ENCODE measurements around the gene PIP5KL1.

PIP5KL1 gene

DNA sequence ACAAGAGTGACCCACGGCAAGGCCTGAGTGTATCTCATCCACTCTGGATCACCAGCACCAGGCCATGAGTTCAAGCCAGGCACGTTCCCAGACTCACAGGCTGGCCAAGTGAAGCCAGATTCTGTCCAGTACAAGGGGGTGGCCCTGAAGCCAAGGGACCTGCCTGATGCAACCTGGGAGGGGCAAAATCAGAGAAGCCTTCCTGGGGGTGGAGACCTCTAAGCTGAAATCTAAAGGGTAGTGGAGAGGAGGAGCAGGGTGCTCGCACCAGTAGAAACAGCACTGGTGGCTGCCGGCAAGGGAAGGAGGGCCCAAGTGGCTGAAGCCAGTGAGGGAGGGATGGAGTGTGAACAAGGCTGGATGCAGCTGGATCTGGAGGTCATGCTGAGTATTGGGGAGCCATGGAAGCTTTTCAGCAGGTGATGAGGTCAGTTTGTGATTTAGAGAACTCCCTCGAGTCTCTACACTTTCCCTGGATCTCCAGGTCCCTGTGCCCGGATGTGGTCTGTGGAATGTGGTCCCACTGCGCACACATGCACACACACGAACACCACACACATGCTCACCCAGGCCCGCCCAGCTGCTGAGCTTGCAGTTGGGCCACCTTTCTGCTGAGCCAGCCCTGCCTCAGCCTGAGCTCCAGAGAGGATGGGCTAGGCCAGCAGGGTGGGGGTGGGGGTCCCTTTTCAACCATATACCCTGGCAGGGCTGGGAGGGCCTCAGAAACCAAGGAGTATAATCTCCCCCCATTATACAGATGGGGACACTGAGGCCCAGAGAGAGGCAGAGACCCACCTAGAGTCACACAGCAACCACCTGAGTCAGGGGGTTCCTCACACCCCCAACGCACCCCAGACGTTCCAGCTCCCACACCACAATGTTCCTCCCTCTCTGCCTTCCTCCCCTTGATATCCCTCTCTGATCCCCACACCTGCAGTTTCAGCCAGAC lies 1.6 kb downstream of the PIP5KL1 start:
- DNase-seq (ENCODE audit: insufficient read length, low spot score): no peak
- FAIRE-seq: no peak
- TF ChIP-seq POLR2AphosphoS5 (IDR thresholded peaks at IDR 0.05; ENCODE audit: low read depth, low read length) (no peak), PAX5 (IDR thresholded peaks at IDR 0.05; ENCODE audit: insufficient read depth, low read length, severe bottlenecking) (no peak), POU2F2 (IDR thresholded peaks at IDR 0.05; ENCODE audit: low read depth, low read length) (no peak), TAF1 (IDR thresholded peaks at IDR 0.05; ENCODE audit: low read depth, low read length) (no peak), SPI1 (IDR thresholded peaks at IDR 0.05; ENCODE audit: low read depth, low read length) (no peak), POLR2A (IDR thresholded peaks at IDR 0.05; ENCODE audit: low read depth, low read length) (no peak)

DNA sequence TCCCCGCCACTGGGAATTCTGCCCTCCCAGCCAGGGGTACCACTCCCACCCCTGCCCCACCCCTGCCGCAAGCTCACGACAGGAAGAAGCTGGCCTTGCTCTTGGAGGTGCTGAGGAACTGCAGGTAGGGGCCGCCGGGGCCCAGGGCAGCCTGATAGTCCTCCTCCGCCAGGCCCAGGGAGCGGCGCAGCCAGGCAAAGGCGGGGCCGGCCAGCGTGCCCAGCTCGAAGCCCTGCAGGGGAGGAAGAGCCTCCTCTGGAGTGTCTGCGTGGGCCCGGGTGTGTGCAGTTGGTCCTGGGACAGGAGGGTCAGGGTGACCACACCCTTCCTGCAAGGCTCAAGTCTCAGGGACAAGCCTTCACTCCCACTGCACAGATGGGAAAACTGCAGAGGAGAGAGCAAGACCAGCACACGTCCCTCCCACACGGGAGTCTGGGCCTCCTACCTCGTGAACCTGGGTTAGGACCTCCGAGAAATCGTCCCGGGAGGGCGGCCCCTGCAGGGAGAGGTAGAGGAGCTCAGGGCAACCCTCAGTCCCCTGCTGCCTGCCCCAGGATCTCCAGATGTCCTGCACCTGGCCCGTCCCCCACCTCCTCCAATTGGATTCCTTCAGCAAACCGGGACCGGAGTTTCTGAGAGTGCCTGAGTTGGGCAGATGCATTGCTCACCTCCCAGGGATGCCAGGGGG lies 2.4 kb downstream of the PIP5KL1 start:
- no peak for FAIRE-seq
- no peak for TF ChIP-seq PAX5 (IDR thresholded peaks at IDR 0.05; ENCODE audit: insufficient read depth, low read length, severe bottlenecking)
- no peak for TF ChIP-seq POLR2A (IDR thresholded peaks at IDR 0.05; ENCODE audit: low read depth, low read length)
- no peak for TF ChIP-seq POLR2AphosphoS5 (IDR thresholded peaks at IDR 0.05; ENCODE audit: low read depth, low read length)
- no peak for TF ChIP-seq SPI1 (IDR thresholded peaks at IDR 0.05; ENCODE audit: low read depth, low read length)
- no peak for TF ChIP-seq POU2F2 (IDR thresholded peaks at IDR 0.05; ENCODE audit: low read depth, low read length)
- TF ChIP-seq TAF1 (IDR thresholded peaks at IDR 0.05; ENCODE audit: low read depth, low read length): no peak
- DNase-seq (ENCODE audit: insufficient read length, low spot score): no peak

DNA sequence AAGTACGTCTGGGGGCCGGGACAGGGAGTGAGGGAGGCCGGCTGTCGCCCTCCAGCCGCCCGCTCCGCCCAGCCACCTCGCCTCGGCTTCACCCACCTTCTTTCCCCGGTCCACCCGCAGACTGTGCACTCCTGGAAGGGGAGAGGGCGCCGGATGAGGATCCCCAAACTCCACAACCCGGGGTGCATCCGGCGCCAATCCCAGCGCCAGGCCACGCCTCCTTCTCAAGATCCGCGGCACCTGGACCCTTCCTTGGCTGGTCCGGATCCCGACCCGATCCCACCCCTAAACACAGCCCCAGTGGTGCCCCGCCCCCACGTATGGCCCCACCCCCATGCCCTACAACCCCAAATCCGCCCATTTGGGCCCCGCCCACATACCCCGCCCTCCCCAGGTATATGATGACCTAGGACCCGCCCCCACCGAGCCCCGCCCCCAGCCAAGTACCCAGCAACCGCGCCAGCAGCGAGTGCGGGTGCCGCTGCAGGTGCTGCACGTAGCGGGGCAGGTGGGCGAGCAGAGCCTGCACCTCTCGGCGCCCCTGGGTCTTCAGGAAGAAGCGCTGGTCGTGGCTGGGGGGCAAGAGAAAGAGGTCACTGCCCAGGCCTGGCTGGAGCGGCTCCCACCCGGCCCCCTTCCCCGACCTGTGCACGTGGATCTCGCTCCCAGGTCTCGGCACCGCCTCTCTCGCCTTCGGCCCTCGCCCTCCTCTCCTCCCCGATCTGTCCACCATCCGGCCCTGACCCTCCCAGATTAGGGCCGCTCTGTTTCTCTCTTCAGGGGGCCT lies 3.2 kb downstream of the PIP5KL1 start:
- FAIRE-seq (no peak), DNase-seq (ENCODE audit: insufficient read length, low spot score) (no peak)
- TF ChIP-seq POLR2AphosphoS5 (IDR thresholded peaks at IDR 0.05; ENCODE audit: low read depth, low read length): no peak
- TF ChIP-seq PAX5 (IDR thresholded peaks at IDR 0.05; ENCODE audit: insufficient read depth, low read length, severe bottlenecking): no peak
- TF ChIP-seq POU2F2 (IDR thresholded peaks at IDR 0.05; ENCODE audit: low read depth, low read length): no peak
- no peak for TF ChIP-seq SPI1 (IDR thresholded peaks at IDR 0.05; ENCODE audit: low read depth, low read length)
- no peak for TF ChIP-seq POLR2A (IDR thresholded peaks at IDR 0.05; ENCODE audit: low read depth, low read length)

DNA sequence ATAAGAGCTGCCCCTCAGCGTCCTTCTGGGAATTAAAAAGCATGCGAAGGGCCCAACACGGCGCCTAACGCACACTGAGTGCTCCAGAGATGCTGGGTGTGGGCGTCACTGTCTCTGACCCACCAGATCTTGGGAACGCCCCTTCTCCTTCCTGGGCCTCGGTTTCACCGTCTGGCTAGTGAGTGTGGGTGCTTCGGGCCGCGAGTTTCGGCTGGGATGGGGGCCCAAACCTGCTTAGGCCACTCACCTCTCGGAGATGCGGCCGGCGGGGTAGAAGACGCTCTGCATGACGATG lies 3.7 kb downstream of the PIP5KL1 start:
- DNase-seq (ENCODE audit: insufficient read length, low spot score) (no peak), FAIRE-seq (peak; percentile 5)
- TF ChIP-seq PAX5 (IDR thresholded peaks at IDR 0.05; ENCODE audit: insufficient read depth, low read length, severe bottlenecking): no peak
- no peak for TF ChIP-seq POLR2AphosphoS5 (IDR thresholded peaks at IDR 0.05; ENCODE audit: low read depth, low read length)
- no peak for TF ChIP-seq SPI1 (IDR thresholded peaks at IDR 0.05; ENCODE audit: low read depth, low read length)
- TF ChIP-seq POU2F2 (IDR thresholded peaks at IDR 0.05; ENCODE audit: low read depth, low read length): no peak
- TF ChIP-seq TAF1 (IDR thresholded peaks at IDR 0.05; ENCODE audit: low read depth, low read length): no peak
- TF ChIP-seq POLR2A (IDR thresholded peaks at IDR 0.05; ENCODE audit: low read depth, low read length): no peak

DNA sequence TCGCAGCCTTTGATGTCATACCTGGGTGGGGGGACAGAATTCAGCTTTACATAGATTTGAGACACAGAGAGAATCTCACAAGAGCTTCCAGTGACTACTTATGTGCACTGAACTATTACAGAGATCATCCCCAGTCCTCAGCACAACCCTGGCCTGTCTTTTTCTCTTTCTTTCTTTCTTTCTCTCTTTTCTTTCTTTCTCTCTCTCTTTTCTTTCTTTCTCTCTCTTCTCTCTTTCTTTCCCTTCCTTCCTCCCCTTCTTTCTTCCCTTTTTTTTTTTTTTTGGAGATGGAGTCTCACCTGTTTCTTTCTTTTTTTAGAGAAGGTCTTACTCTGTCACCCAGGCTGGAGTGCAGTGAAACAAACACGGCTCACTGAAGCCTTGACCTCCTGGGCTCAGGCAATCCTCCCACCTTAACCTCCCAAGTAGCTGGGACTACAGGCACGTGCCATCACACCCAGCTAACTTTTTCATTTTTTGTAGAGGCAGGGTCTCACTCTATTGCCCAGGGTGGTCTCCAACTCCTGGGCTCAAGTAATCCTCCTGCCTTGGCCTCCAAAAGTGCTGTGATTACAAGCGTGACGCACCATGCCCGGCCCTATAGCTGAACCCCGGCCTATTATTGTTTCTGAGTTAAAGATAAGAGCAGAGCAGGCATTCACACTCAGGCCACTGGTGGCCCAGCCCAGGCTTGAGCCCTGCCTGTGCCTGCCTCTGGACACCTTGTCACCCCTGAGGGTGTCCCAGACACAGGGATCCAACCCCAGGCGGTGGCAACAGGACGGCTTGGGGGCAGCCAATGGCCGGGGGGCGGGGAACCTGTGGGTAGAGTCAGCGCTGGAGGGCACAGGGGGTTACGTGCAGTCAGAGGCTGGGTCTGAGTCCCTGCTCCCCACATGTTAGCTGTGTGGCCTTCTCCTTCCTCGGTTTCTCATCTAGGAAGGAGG lies 4.3 kb downstream of the PIP5KL1 start:
- DNase-seq (ENCODE audit: insufficient read length, low spot score): no peak
- TF ChIP-seq TAF1 (IDR thresholded peaks at IDR 0.05; ENCODE audit: low read depth, low read length): no peak
- no peak for TF ChIP-seq PAX5 (IDR thresholded peaks at IDR 0.05; ENCODE audit: insufficient read depth, low read length, severe bottlenecking)
- TF ChIP-seq POLR2A (IDR thresholded peaks at IDR 0.05; ENCODE audit: low read depth, low read length): no peak
- no peak for TF ChIP-seq POLR2AphosphoS5 (IDR thresholded peaks at IDR 0.05; ENCODE audit: low read depth, low read length)
- FAIRE-seq: no peak

DNA sequence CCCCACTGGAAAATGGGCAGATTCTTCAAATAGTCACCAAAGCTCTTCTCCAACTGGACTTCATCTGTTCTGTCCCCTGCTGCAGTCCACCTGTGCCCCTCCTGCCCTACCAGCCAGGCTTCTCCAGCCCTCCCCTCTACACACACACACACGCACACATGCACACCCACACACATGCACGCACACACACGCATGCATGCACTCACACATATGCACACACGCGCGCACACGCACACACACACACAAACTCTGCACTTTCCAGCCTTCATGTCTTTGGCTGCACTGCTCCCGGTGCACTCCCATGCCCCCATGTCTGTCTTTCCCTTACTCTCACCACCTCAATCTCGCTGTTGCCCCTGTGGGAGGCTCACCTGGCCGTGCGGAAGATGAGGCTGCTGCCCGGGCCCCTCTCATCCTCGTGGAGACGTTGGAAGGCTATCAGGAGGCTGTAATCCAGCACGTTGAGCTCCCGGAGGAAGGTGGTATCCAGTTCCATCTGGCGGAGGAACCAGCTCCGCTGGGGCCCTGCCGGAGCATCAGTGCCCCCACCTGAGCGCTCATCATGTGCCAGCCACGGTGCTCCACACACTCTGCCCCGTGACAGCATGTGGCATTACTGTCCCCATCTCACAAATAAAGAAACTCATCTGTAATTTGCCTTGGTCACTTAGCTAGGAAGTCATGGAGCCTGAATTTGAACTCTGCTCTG lies 5.7 kb downstream of the PIP5KL1 start:
- FAIRE-seq (peak; percentile 20), DNase-seq (ENCODE audit: insufficient read length, low spot score) (no peak)
- TF ChIP-seq TAF1 (IDR thresholded peaks at IDR 0.05; ENCODE audit: low read depth, low read length): no peak
- TF ChIP-seq PAX5 (IDR thresholded peaks at IDR 0.05; ENCODE audit: insufficient read depth, low read length, severe bottlenecking): no peak
- TF ChIP-seq POLR2A (IDR thresholded peaks at IDR 0.05; ENCODE audit: low read depth, low read length): no peak
- TF ChIP-seq POLR2AphosphoS5 (IDR thresholded peaks at IDR 0.05; ENCODE audit: low read depth, low read length): no peak
- no peak for TF ChIP-seq POU2F2 (IDR thresholded peaks at IDR 0.05; ENCODE audit: low read depth, low read length)
- TF ChIP-seq SPI1 (IDR thresholded peaks at IDR 0.05; ENCODE audit: low read depth, low read length): no peak

DNA sequence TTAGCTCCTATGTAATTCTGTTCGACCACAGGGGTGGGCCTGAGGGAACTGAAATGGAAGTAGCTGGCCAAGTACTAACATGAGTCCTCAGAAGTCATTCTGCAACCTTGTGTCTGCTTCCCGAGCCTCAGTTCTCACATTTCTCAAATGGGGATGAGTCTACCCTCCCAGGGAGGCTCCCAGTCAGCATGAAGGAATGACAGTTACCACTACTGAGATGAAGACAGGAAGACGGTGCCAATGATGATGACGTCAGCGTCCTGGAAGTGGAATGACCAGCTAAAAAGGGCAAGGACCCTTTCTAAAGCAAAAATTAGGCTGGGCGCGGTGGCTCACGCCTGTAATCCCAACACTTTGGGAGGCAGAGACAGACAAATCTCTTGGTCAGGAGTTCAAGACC lies 6.8 kb downstream of the PIP5KL1 start:
- TF ChIP-seq TAF1 (IDR thresholded peaks at IDR 0.05; ENCODE audit: low read depth, low read length) (no peak), PAX5 (IDR thresholded peaks at IDR 0.05; ENCODE audit: insufficient read depth, low read length, severe bottlenecking) (no peak), POLR2AphosphoS5 (IDR thresholded peaks at IDR 0.05; ENCODE audit: low read depth, low read length) (no peak), POU2F2 (IDR thresholded peaks at IDR 0.05; ENCODE audit: low read depth, low read length) (no peak), SPI1 (IDR thresholded peaks at IDR 0.05; ENCODE audit: low read depth, low read length) (no peak), POLR2A (IDR thresholded peaks at IDR 0.05; ENCODE audit: low read depth, low read length) (no peak)
- no peak for DNase-seq (ENCODE audit: insufficient read length, low spot score)
- no peak for FAIRE-seq

DNA sequence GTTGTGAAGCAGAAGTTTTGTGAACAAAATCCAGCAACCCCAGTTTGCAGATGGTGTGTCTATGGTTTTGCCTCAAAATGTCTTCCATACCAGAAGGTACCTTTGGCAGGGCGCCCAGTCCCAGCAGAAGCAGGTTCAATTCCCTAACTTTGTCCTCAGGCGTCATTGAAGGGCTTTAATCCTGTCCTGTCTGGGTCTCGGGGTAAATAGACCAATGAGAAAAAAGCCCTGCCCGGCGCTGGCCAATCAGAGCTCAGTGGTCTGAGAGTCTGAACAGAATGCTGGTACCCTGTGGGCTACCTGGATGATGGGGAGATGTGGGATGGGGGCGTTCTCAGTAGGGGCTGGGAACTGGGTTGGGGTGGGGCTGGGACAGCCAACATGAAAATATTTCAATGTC lies 7.5 kb downstream of the PIP5KL1 start:
- TF ChIP-seq POLR2A (IDR thresholded peaks at IDR 0.05; ENCODE audit: low read depth, low read length) (no peak), TAF1 (IDR thresholded peaks at IDR 0.05; ENCODE audit: low read depth, low read length) (no peak), PAX5 (IDR thresholded peaks at IDR 0.05; ENCODE audit: insufficient read depth, low read length, severe bottlenecking) (no peak), POU2F2 (IDR thresholded peaks at IDR 0.05; ENCODE audit: low read depth, low read length) (no peak), SPI1 (IDR thresholded peaks at IDR 0.05; ENCODE audit: low read depth, low read length) (no peak), POLR2AphosphoS5 (IDR thresholded peaks at IDR 0.05; ENCODE audit: low read depth, low read length) (no peak)
- no peak for DNase-seq (ENCODE audit: insufficient read length, low spot score)
- FAIRE-seq: no peak
